ENCODE measurements around the gene ANKRD33B.

Gene ANKRD33B

DNA sequence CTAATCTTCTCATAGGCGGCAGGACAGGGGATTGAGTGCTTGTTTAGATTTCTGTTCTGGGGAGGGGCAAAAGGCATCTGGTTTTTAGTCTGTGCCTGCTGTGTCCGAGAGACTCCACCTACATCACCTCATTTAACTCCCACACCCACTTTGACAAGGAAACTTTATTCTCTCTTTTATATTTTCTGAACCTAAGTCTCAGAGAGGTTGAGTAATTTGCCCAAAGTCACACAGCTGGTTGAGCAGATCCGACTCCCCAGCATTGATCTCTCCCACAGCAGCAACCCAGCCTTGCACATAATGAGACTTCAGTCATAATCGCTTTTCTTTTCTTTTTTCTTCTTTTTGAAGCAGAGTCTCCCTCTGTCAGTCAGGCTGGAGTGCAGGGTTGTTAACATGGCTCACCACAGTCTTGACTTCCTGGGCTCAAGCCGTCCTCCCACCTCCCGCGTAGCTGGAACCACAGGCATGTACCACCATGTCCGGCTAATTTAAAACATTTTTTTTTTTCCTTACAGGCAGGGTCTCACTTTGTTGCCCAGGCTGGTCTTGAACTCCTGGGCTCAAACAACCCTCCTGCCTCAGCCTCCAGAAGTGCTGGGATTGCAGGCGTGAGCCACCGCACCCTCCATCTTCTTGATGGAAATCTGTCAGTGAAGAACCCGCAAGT lies 36.5 kb upstream of the ANKRD33B start:
- Histone ChIP-seq H3K9me3 (ENCODE audit: control insufficient read depth, insufficient read depth, low read depth, low read length) (peaks cover 13% of the 10 kb centered on the region), H3K4me1 (ENCODE audit: control insufficient read depth, insufficient read depth, low read length) (peaks cover 21% of the 10 kb centered on the region), H3K4me3 (ENCODE audit: low read depth, low read length) (no peak overlapping the region), H3K27me3 (ENCODE audit: control insufficient read depth, insufficient read depth, low read length) (no peaks in the 10 kb centered on the region), H3K9ac (ENCODE audit: low read length) (no peak overlapping the region), H3K27ac (ENCODE audit: low read depth, low read length) (no peak overlapping the region; the same call in 1 of the 2 replicates), H3K36me3 (ENCODE audit: control insufficient read depth, insufficient read depth, low read length) (no peaks in the 10 kb centered on the region)

DNA sequence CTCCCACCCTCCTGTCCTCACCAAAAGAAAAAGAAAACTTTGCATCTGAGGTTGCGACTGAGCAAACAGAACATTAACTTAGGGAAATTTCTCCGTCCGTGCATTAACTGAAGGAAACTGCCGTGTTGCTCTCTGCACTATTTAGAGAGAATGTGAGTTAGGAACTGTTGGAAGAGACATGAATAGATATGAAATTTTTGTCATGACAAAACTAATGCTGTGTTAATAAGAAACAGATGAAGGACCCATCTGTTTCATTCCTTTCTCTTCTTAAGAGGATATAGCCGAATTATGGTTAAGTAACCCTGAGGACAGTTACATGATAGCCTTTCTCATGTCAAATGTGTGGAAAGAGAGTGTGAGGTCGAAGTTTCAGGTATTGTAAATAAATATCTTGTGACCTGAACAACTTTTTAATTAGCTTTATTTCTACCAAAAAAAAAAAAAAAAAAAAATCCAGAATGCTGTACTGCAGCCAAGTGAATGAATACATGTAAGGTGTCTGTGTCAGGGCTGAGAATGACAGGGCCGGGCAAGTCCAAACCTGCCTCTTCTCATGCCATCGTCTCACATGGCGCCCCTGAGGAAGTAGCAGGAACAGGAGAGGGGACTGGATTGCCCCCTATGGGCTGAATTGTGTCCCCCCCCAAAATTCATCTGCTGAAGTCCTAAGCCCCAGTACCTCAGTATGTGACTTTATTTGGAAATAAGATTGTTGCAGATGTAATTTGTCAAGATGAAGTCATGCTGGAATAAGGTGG lies 35.6 kb upstream of the ANKRD33B start:
- Histone ChIP-seq H3K4me3 (ENCODE audit: low read depth, low read length) (no peak overlapping the region), H3K9ac (ENCODE audit: low read length) (peak overlapping the region; percentile 9)

DNA sequence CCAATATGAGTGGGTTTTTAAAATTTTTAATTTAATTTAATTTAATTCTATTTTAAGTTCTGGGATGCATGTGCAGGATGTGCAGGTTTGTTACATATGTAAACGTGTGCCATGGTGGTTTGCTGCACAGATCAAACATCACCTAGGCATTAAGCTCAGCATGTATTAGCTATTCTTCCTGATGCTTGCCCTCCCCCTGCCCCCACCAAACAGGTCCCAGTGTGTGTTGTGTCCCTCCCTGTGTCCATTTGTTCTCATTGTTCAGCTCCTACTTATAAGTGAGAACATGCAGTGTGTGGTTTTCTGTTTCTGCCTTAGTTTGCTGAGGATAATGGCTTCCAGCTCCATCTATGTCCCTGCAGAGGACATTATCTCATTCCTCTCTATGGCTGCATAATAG lies 35.0 kb upstream of the ANKRD33B start:
- H3K4me1 ChIP-seq (ENCODE audit: control insufficient read depth, insufficient read depth, low read length): peaks cover 29% of the 10 kb centered on the region
- no peaks in the 10 kb centered on the region for H3K9me3 ChIP-seq (ENCODE audit: control insufficient read depth, insufficient read depth, low read depth, low read length)
- H3K36me3 ChIP-seq (ENCODE audit: control insufficient read depth, insufficient read depth, low read length): no peaks in the 10 kb centered on the region
- no peak overlapping the region for H3K9ac ChIP-seq (ENCODE audit: low read length)
- no peak overlapping the region for H3K4me3 ChIP-seq (ENCODE audit: low read depth, low read length)
- H3K27me3 ChIP-seq (ENCODE audit: control insufficient read depth, insufficient read depth, low read length): peaks cover 5% of the 10 kb centered on the region; the same call in 1 of the 2 replicates
- no peak overlapping the region for H3K27ac ChIP-seq (ENCODE audit: low read depth, low read length)

More for the DNA sequence above, 35.6 kb upstream of the ANKRD33B start:
- Histone ChIP-seq H3K4me1 (ENCODE audit: control insufficient read depth, insufficient read depth, low read length) (peaks cover 29% of the 10 kb centered on the region), H3K27ac (ENCODE audit: low read depth, low read length) (peak overlapping the region; percentile 42; the same call in 1 of the 2 replicates), H3K27me3 (ENCODE audit: control insufficient read depth, insufficient read depth, low read length) (peaks cover 2% of the 10 kb centered on the region; the same call in 1 of the 2 replicates), H3K9me3 (ENCODE audit: control insufficient read depth, insufficient read depth, low read depth, low read length) (peaks cover 5% of the 10 kb centered on the region), H3K36me3 (ENCODE audit: control insufficient read depth, insufficient read depth, low read length) (no peaks in the 10 kb centered on the region)

DNA sequence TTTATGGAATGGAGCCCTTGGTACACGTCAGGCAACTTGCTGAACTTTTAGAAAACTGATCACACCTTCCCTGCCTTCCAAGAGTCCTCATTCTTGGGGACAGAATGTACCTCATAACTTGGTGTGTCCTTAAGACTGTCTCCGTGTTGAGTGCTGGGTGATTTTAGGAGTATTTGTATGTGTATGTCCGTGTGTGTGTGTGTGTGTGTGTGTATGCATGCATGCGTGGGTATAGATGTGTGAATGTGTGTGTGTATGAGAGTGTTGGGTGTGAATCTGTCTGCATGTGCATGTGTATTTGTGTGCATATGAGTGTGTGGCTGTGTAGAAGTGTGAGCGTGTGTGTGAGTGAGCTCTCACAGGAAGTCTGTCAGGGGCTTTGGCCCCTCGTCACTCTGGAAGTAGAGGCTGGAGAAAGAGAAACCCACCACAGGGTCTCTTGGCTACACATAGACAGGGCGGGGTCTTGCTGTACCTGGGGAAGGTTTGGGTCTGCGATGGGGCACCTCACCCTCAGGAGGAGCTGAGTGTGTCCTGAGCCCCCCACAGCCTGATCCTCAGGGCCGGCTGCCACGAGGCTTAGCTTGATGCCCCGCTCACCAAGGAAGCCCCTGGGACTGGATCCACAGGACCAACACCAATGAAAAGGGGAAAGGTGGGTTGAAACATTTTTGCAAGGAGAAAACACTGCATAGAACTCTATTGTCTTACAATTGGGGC lies 33.1 kb upstream of the ANKRD33B start:
- no peak overlapping the region for H3K9ac ChIP-seq (ENCODE audit: low read length)
- H3K4me1 ChIP-seq (ENCODE audit: control insufficient read depth, insufficient read depth, low read length): peaks cover 17% of the 10 kb centered on the region
- no peaks in the 10 kb centered on the region for H3K9me3 ChIP-seq (ENCODE audit: control insufficient read depth, insufficient read depth, low read depth, low read length)
- no peak overlapping the region for H3K27ac ChIP-seq (ENCODE audit: low read depth, low read length)
- peaks cover 6% of the 10 kb centered on the region; the same call in 1 of the 2 replicates for H3K27me3 ChIP-seq (ENCODE audit: control insufficient read depth, insufficient read depth, low read length)
- no peak overlapping the region for H3K4me3 ChIP-seq (ENCODE audit: low read depth, low read length)
- H3K36me3 ChIP-seq (ENCODE audit: control insufficient read depth, insufficient read depth, low read length): no peaks in the 10 kb centered on the region

- H3K27ac ChIP-seq (ENCODE audit: low read depth, low read length): no peak overlapping the region
Observed at GRCh38 chr5:10532421-10532820, 31.4 kb upstream of the ANKRD33B start.

GRCh38 chr5:10533226-10533625 lies 30.6 kb upstream of the ANKRD33B start:
- Histone ChIP-seq H3K36me3 (ENCODE audit: control insufficient read depth, insufficient read depth, low read length) (no peaks in the 10 kb centered on the region), H3K4me1 (ENCODE audit: control insufficient read depth, insufficient read depth, low read length) (peaks cover 13% of the 10 kb centered on the region), H3K27me3 (ENCODE audit: control insufficient read depth, insufficient read depth, low read length) (peaks cover 8% of the 10 kb centered on the region), H3K9me3 (ENCODE audit: control insufficient read depth, insufficient read depth, low read depth, low read length) (no peaks in the 10 kb centered on the region), H3K27ac (ENCODE audit: low read depth, low read length) (no peak overlapping the region), H3K9ac (ENCODE audit: low read length) (no peak overlapping the region), H3K4me3 (ENCODE audit: low read depth, low read length) (no peak overlapping the region)

More at GRCh38 chr5:10532421-10532820, 31.4 kb upstream of the ANKRD33B start:
- peaks cover 20% of the 10 kb centered on the region for H3K4me1 ChIP-seq (ENCODE audit: control insufficient read depth, insufficient read depth, low read length)
- no peaks in the 10 kb centered on the region for H3K36me3 ChIP-seq (ENCODE audit: control insufficient read depth, insufficient read depth, low read length)
- H3K9me3 ChIP-seq (ENCODE audit: control insufficient read depth, insufficient read depth, low read depth, low read length): no peaks in the 10 kb centered on the region
- H3K9ac ChIP-seq (ENCODE audit: low read length): no peak overlapping the region
- peaks cover 6% of the 10 kb centered on the region; the same call in 1 of the 2 replicates for H3K27me3 ChIP-seq (ENCODE audit: control insufficient read depth, insufficient read depth, low read length)
- H3K4me3 ChIP-seq (ENCODE audit: low read depth, low read length): no peak overlapping the region

DNA sequence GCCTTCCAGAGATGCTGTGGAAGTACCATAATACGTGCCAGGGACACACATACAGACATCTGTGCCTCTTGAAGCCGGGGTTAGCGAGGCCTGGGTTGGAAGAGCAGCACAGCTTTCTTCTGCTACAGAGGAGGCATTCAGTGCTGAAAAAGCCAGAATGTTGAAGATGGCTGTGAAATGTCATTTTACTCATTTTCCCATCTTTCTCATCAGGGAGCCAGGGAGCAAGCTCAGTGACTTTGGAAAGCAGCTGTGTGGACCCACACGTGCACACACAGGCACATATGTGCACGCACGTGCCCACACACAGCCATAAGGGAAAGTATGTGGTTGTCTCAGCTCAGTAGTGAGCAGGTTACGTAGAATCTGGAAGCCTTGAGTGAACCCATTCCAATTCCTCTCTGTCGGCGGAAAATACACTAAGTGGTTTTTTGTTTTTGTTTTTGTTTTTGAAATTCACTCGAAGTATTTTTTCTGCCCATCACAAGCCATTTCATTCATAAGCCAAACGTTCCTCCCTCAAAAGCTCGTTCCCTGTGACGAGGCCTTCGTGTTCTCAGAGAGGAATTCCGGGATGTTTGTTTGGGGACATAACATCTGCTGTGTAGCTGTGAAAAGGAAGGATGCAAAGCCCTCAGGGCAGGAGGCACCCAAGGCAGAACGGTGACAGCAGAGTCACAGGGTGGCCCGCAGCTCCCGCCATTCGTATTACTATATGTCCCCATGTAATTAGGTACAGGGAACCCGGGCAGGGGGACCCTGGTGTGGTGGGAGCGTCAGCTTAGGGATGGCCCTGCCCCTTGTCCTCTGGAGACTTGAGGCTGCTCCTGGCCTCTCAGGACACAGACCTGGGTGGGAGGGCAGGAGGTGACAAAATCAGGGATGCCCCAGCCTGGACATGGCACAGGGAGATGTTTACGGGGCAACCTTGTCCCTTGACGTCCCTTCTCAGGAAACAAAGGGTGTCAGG lies 29.0 kb upstream of the ANKRD33B start:
- Histone ChIP-seq H3K4me3 (ENCODE audit: low read depth, low read length) (no peak overlapping the region), H3K9me3 (ENCODE audit: control insufficient read depth, insufficient read depth, low read depth, low read length) (no peaks in the 10 kb centered on the region), H3K4me1 (ENCODE audit: control insufficient read depth, insufficient read depth, low read length) (peaks cover 13% of the 10 kb centered on the region; the same call in 1 of the 2 replicates), H3K36me3 (ENCODE audit: control insufficient read depth, insufficient read depth, low read length) (no peaks in the 10 kb centered on the region), H3K27me3 (ENCODE audit: control insufficient read depth, insufficient read depth, low read length) (peaks cover 14% of the 10 kb centered on the region), H3K27ac (ENCODE audit: low read depth, low read length) (no peak overlapping the region), H3K9ac (ENCODE audit: low read length) (no peak overlapping the region)

- Histone ChIP-seq H3K27me3 (ENCODE audit: control insufficient read depth, insufficient read depth, low read length) (peaks cover 14% of the 10 kb centered on the region), H3K4me3 (ENCODE audit: low read depth, low read length) (no peak overlapping the region), H3K27ac (ENCODE audit: low read depth, low read length) (no peak overlapping the region), H3K9me3 (ENCODE audit: control insufficient read depth, insufficient read depth, low read depth, low read length) (no peaks in the 10 kb centered on the region), H3K4me1 (ENCODE audit: control insufficient read depth, insufficient read depth, low read length) (peaks cover 13% of the 10 kb centered on the region; the same call in 1 of the 2 replicates), H3K9ac (ENCODE audit: low read length) (no peak overlapping the region), H3K36me3 (ENCODE audit: control insufficient read depth, insufficient read depth, low read length) (no peaks in the 10 kb centered on the region)
Observed at GRCh38 chr5:10536511-10536910, 27.4 kb upstream of the ANKRD33B start.

GRCh38 chr5:10536931-10537579 lies 26.8 kb upstream of the ANKRD33B start:
- no peaks in the 10 kb centered on the region for H3K36me3 ChIP-seq (ENCODE audit: control insufficient read depth, insufficient read depth, low read length)
- no peak overlapping the region for H3K27ac ChIP-seq (ENCODE audit: low read depth, low read length)
- no peak overlapping the region for H3K4me3 ChIP-seq (ENCODE audit: low read depth, low read length)
- H3K9me3 ChIP-seq (ENCODE audit: control insufficient read depth, insufficient read depth, low read depth, low read length): no peaks in the 10 kb centered on the region
- no peak overlapping the region for H3K9ac ChIP-seq (ENCODE audit: low read length)
- H3K4me1 ChIP-seq (ENCODE audit: control insufficient read depth, insufficient read depth, low read length): peaks cover 13% of the 10 kb centered on the region; the same call in 1 of the 2 replicates
- peaks cover 14% of the 10 kb centered on the region for H3K27me3 ChIP-seq (ENCODE audit: control insufficient read depth, insufficient read depth, low read length)

- Histone ChIP-seq H3K36me3 (ENCODE audit: control insufficient read depth, insufficient read depth, low read length) (no peaks in the 10 kb centered on the region), H3K27me3 (ENCODE audit: control insufficient read depth, insufficient read depth, low read length) (peaks cover 14% of the 10 kb centered on the region), H3K4me1 (ENCODE audit: control insufficient read depth, insufficient read depth, low read length) (peaks cover 9% of the 10 kb centered on the region; the same call in 1 of the 2 replicates), H3K27ac (ENCODE audit: low read depth, low read length) (no peak overlapping the region), H3K9me3 (ENCODE audit: control insufficient read depth, insufficient read depth, low read depth, low read length) (no peaks in the 10 kb centered on the region), H3K9ac (ENCODE audit: low read length) (no peak overlapping the region), H3K4me3 (ENCODE audit: low read depth, low read length) (no peak overlapping the region)
Observed at GRCh38 chr5:10537624-10538023, 26.2 kb upstream of the ANKRD33B start.
